Keratinocyte (primary cell): ENCODE measurements around the gene PPP2R5C. TPM values are rescaled to one million over a fixed set of nuclear protein-coding genes. Genes with fewer than 3 reads are reported as not detected.

Source experiments
- DNase-seq: peaks from one replicate; pipeline ENCODE4 v3.0.0-alpha.2; 2011; ENCODE audit warnings: low read depth, missing footprints, low spot score
- FAIRE-seq: peaks from 2 replicates; lab custom pipeline; 2011; peaks lifted over from hg19 to GRCh38; lab: Jason Lieb, UNC
- H2AFZ ChIP-seq: 2 replicates; pipeline ENCODE4 v1.6.0; 2012; ENCODE audit warnings: low read length, control low read depth, inconsistent platforms; ENCODE audit not compliant: control insufficient read depth
- H3K27ac ChIP-seq: 2 replicates; pipeline ENCODE4 v1.5.1; 2011; ENCODE audit warnings: low read length; ENCODE audit not compliant: control insufficient read depth, insufficient read depth
- H3K27me3 ChIP-seq: 3 replicates; pipeline ENCODE4 v1.6.0; 2011; ENCODE audit warnings: low read length; ENCODE audit not compliant: control insufficient read depth, insufficient read depth; ENCODE audit errors: extremely low read depth
- H3K36me3 ChIP-seq, 2 experiments: 2 replicates in 1 of 2; 3 replicates in 1 of 2; pipeline ENCODE4 v1.5.1; 2011; ENCODE audit warnings: low read length in 2 of 2, mild to moderate bottlenecking in 1 of 2; ENCODE audit not compliant: control insufficient read depth in 2 of 2, insufficient read depth in 2 of 2; ENCODE audit errors: extremely low read depth in 1 of 2
- H3K4me1 ChIP-seq: 3 replicates; pipeline ENCODE4 v1.5.1; 2011; ENCODE audit warnings: low read length; ENCODE audit not compliant: control insufficient read depth, insufficient read depth; ENCODE audit errors: extremely low read depth
- H3K4me2 ChIP-seq: 3 replicates; pipeline ENCODE4 v1.6.0; 2011; ENCODE audit warnings: low read depth, low read length; ENCODE audit not compliant: control insufficient read depth, insufficient read depth; ENCODE audit errors: extremely low read depth
- H3K4me3 ChIP-seq, 3 experiments: fragments of 200-600 bp in 1 of 3; sonication (generic) in 1 of 3; 2 replicates in 2 of 3; 3 replicates in 1 of 3; pipeline ENCODE4 v1.5.1; 2011 to 2016; ENCODE audit warnings: low read length in 3 of 3, mild to moderate bottlenecking in 3 of 3, control low read depth in 2 of 3, inconsistent platforms in 1 of 3, low read depth in 1 of 3, mixed read lengths in 1 of 3, mixed run types in 1 of 3, moderate library complexity in 1 of 3; ENCODE audit not compliant: control insufficient read depth in 2 of 3, insufficient read depth in 2 of 3; ENCODE audit errors: extremely low read depth in 1 of 3
- H3K79me2 ChIP-seq: 2 replicates; pipeline ENCODE4 v1.6.0; 2012; ENCODE audit warnings: low read length; ENCODE audit not compliant: control insufficient read depth, insufficient read depth
- H3K9ac ChIP-seq: 3 replicates; pipeline ENCODE4 v1.6.0; 2011; ENCODE audit warnings: low read length; ENCODE audit not compliant: control insufficient read depth, insufficient read depth; ENCODE audit errors: extremely low read depth
- H3K9me1 ChIP-seq: 3 replicates; pipeline ENCODE4 v1.6.0; 2011; ENCODE audit warnings: low read length; ENCODE audit not compliant: control insufficient read depth, insufficient read depth; ENCODE audit errors: extremely low read depth
- H3K9me3 ChIP-seq: 2 replicates; pipeline ENCODE4 v1.5.1; 2012; ENCODE audit warnings: low read depth, low read length; ENCODE audit not compliant: control insufficient read depth
- H4K20me1 ChIP-seq: 3 replicates; pipeline ENCODE4 v1.6.0; 2011; ENCODE audit warnings: low read length; ENCODE audit not compliant: control insufficient read depth, insufficient read depth; ENCODE audit errors: extremely low read depth
- CTCF ChIP-seq, 3 experiments: IDR thresholded peaks in 1 of 3; conservative IDR thresholded peaks in 1 of 3; optimal IDR thresholded peaks in 1 of 3; 2 replicates in 2 of 3; 3 replicates in 1 of 3; pipeline versions ENCODE3 to v1.5.1; 2011; ENCODE audit warnings: low read length in 3 of 3, mild to moderate bottlenecking in 3 of 3, moderate library complexity in 2 of 3, control low read depth in 1 of 3, inconsistent platforms in 1 of 3; ENCODE audit not compliant: insufficient read depth in 2 of 3; ENCODE audit errors: extremely low read depth in 1 of 3
- EZH2 ChIP-seq: IDR thresholded peaks from one replicate; pipeline ENCODE4 v1.6.1; 2012; ENCODE audit warnings: inconsistent platforms, mild to moderate bottlenecking, low read length, moderate library complexity
- dilution Hi-C: fragments of 300-500 bp; cut with MboI; formaldehyde crosslinking; loops from one replicate; pipeline ENCODE4 v1.7.0; 2020; ENCODE audit warnings: low sequenced_read_pairs; ENCODE audit not compliant: extremely low pct_ligation_motif_present
- polyA plus RNA-seq, 5 experiments: library from polyadenylated mRNA; depleted of rRNA in 3 of 5; stranded (reverse) in 3 of 5; stranded (forward) in 1 of 5; unstranded in 1 of 5; fragments of >200 nt; gene quantifications; 1 replicate in 1 of 5; 2 replicates in 3 of 5; 3 replicates in 1 of 5; pipeline versions ENCODE4 v1.2.1 to v1.2.3, GENCODE V29; 2011 to 2012; ENCODE audit warnings: missing spikeins in 2 of 5, low read depth in 1 of 5, low replicate concordance in 1 of 5

Gene PPP2R5C
- polyA plus RNA-seq, 1 donor (not counting 4 experiments of a cell fraction or from before 2014, with no cell fraction given), result 105 TPM

- peaks cover 2% of the 10 kb centered on the region for H3K4me1 ChIP-seq
- no peak overlapping the region for H3K27ac ChIP-seq
- no peak overlapping the region for H3K4me3 ChIP-seq
- no peaks in the 10 kb centered on the region for H3K9me3 ChIP-seq
- no peak for TF ChIP-seq CTCF (optimal IDR thresholded peaks at IDR 0.05 in 1 of 3, IDR thresholded peaks at IDR 0.05 in 1 of 3, conservative IDR thresholded peaks at IDR 0.05 in 1 of 3; ENCODE audit: extremely low read depth in 1 of 3, insufficient read depth in 2 of 3, low read length in 3 of 3)
- TF ChIP-seq EZH2, result no peak
- H3K4me2 ChIP-seq, result no peak overlapping the region
- DNase-seq, result no peak
- H3K36me3 ChIP-seq, result no peaks in the 10 kb centered on the region
- FAIRE-seq, result no peak
- H3K27me3 ChIP-seq, result no peaks in the 10 kb centered on the region
- H3K9me1 ChIP-seq, result no peaks in the 10 kb centered on the region
- no peak overlapping the region for H3K9ac ChIP-seq
- no peaks in the 10 kb centered on the region for H4K20me1 ChIP-seq
- H3K79me2 ChIP-seq, result no peaks in the 10 kb centered on the region
- dilution Hi-C loops, result no loop called here
- no peak overlapping the region for H2AFZ ChIP-seq
These were observed 194.2 kb downstream of the PPP2R5C start for GRCh38 chr14:101955695-101956161.

- FAIRE-seq, result no peak
- no peak overlapping the region for H3K27ac ChIP-seq
- no peaks in the 10 kb centered on the region for H3K36me3 ChIP-seq
- H3K9ac ChIP-seq, result no peak overlapping the region
- no peaks in the 10 kb centered on the region for H3K27me3 ChIP-seq
- H3K4me2 ChIP-seq, result no peak overlapping the region
- H3K4me3 ChIP-seq, result no peak overlapping the region
- H3K9me1 ChIP-seq, result no peaks in the 10 kb centered on the region
- peaks cover 5% of the 10 kb centered on the region for H3K4me1 ChIP-seq
- no peaks in the 10 kb centered on the region for H3K79me2 ChIP-seq
- H2AFZ ChIP-seq, result no peak overlapping the region
- H4K20me1 ChIP-seq, result no peaks in the 10 kb centered on the region
- dilution Hi-C loops, result no loop called here
- no peak for TF ChIP-seq CTCF (optimal IDR thresholded peaks at IDR 0.05 in 1 of 3, IDR thresholded peaks at IDR 0.05 in 1 of 3, conservative IDR thresholded peaks at IDR 0.05 in 1 of 3; ENCODE audit: extremely low read depth in 1 of 3, insufficient read depth in 2 of 3, low read length in 3 of 3)
- no peak for TF ChIP-seq EZH2
- DNase-seq, result no peak
- no peaks in the 10 kb centered on the region for H3K9me3 ChIP-seq
These were observed 194.8 kb downstream of the PPP2R5C start for GRCh38 chr14:101956179-101956885.
